ENCODE measurements around the gene ZNF316. TPM values are rescaled to one million over a fixed set of nuclear protein-coding genes. Genes with fewer than 3 reads are reported as not detected.

ZNF316 gene
- total RNA-seq, 4 donors from 2014 or later: 32.1 to 77.7 (median 36.2) TPM

GRCh38 chr7:6615723-6616555 lies 21.2 kb upstream of the ZNF316 start:
- peak overlapping the region in 1 of 4 donors; percentile 73 for H3K27ac ChIP-seq
- 25 to 43% methylated on average over 13 to 19 of the region's 63 CpGs for WGBS, 2 donors
- peak overlapping the region; percentile 52 to 82 (median 62) for H3K4me3 ChIP-seq
- peaks cover 0 to 21% (median 8%) of the 10 kb centered on the region in 4 donors for H3K4me1 ChIP-seq
- TF ChIP-seq POLR2A (IDR thresholded peaks at IDR 0.05): no peak
- TF ChIP-seq CTCF (IDR thresholded peaks at IDR 0.05): no peak
- no peak for TF ChIP-seq EP300 (IDR thresholded peaks at IDR 0.05)
- no peaks in the 10 kb centered on the region for H3K27me3 ChIP-seq
- H3K36me3 ChIP-seq: peaks cover 0 to 26% (median 0%) of the 10 kb centered on the region in 3 donors
- no peaks in the 10 kb centered on the region for H3K9me3 ChIP-seq
- DNase-seq (ENCODE audit: low spot score in 2 of 2): no peak

- WGBS, 2 donors: 88 to 91% methylated on average over 19 of the region's 20 CpGs
Observed at GRCh38 chr7:6616854-6617643, 20.1 kb upstream of the ZNF316 start.

GRCh38 chr7:6618621-6619020 lies 18.5 kb upstream of the ZNF316 start:
- WGBS, 2 donors: 67 to 84% methylated on average over 4 of the region's 4 CpGs
- no peak for DNase-seq (ENCODE audit: low spot score in 2 of 2)
- Histone ChIP-seq H3K27me3 (no peaks in the 10 kb centered on the region), H3K27ac (no peak overlapping the region), H3K9me3 (no peaks in the 10 kb centered on the region), H3K4me1 (peaks cover 0 to 21% (median 8%) of the 10 kb centered on the region in 4 donors), H3K36me3 (peaks cover 0 to 53% (median 2%) of the 10 kb centered on the region in 3 donors), H3K4me3 (no peak overlapping the region)
- TF ChIP-seq POLR2A (IDR thresholded peaks at IDR 0.05) (no peak), CTCF (IDR thresholded peaks at IDR 0.05) (no peak), EP300 (IDR thresholded peaks at IDR 0.05) (no peak)

More at GRCh38 chr7:6616854-6617643, 20.1 kb upstream of the ZNF316 start:
- Histone ChIP-seq H3K36me3 (peaks cover 0 to 37% (median 2%) of the 10 kb centered on the region in 3 donors), H3K4me1 (peaks cover 0 to 21% (median 8%) of the 10 kb centered on the region in 4 donors), H3K9me3 (no peaks in the 10 kb centered on the region), H3K27me3 (no peaks in the 10 kb centered on the region), H3K27ac (no peak overlapping the region), H3K4me3 (no peak overlapping the region)
- no peak for DNase-seq (ENCODE audit: low spot score in 2 of 2)
- TF ChIP-seq POLR2A (IDR thresholded peaks at IDR 0.05) (no peak), EP300 (IDR thresholded peaks at IDR 0.05) (no peak), CTCF (IDR thresholded peaks at IDR 0.05) (no peak)

- Histone ChIP-seq H3K4me3 (no peak overlapping the region), H3K27me3 (no peaks in the 10 kb centered on the region), H3K4me1 (peaks cover 0 to 16% (median 4%) of the 10 kb centered on the region in 4 donors), H3K36me3 (peaks cover 0 to 63% (median 2%) of the 10 kb centered on the region in 3 donors), H3K27ac (no peak overlapping the region), H3K9me3 (no peaks in the 10 kb centered on the region)
- no peak for TF ChIP-seq POLR2A (IDR thresholded peaks at IDR 0.05)
- TF ChIP-seq EP300 (IDR thresholded peaks at IDR 0.05): no peak
- TF ChIP-seq CTCF (IDR thresholded peaks at IDR 0.05): no peak
- DNase-seq (ENCODE audit: low spot score in 2 of 2): no peak
- 81 to 86% methylated on average over 3 of the region's 3 CpGs for WGBS, 2 donors
Observed at GRCh38 chr7:6619961-6620360, 17.2 kb upstream of the ZNF316 start.

All from tibial nerve (tissue), 4 donors.